HG02885 (cell line): Measurements from ENCODE around the gene PRDM7.
"Not testable (repeated sequence)": the region's sequence is repeated elsewhere in the genome, so short reads cannot be mapped to it uniquely, and the experiment has no call there.

Experiments used
- ATAC-seq: cut with Tn5 transposase; IDR thresholded peaks from one replicate; pipeline ENCODE4 v1.9.1; 2021; ENCODE audit warnings: mild to moderate bottlenecking; ENCODE audit not compliant: unreplicated experiment, poor library complexity

Gene PRDM7

DNA sequence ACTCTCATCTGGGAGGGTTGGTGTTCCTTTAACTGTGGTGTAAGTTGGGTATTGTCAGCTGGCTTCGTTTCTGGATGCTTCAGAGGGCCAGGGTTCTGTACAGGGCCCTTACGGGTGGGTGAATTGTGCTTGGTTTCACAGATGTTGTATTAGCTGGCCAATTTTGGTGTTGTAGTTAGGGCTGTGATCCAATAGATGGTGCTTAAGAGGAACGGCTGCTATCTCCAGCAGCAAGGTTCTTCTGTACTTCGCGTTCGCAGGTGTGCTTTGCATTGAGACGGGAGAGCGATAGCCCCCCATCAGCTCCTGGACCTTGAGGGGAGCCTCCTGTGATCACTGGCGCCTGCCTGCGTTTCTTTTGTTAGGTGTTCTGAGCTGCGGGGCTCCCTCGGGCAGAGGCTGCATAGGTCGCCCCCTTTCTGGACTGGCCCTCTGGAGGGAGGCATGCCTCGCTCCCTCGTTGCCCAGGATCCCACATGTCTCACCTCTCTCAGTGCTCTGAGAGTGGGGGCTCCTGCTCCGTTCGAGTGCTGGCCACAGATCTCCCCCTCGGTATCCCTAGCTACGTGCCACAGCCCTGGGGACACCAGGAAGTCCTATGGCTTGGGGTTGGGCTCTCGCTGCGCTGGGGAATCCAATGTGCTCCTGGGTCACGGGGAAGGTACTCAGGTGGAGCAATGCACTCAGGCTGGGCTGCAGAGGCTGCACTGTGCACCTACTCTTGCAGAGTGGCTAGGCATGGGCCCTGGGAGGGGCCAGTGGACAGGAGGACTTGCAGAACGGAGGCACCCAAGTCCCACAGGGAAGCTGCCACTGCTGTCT lies 837 bp upstream of the PRDM7 start:
- peak; percentile 29 for ATAC-seq

DNA sequence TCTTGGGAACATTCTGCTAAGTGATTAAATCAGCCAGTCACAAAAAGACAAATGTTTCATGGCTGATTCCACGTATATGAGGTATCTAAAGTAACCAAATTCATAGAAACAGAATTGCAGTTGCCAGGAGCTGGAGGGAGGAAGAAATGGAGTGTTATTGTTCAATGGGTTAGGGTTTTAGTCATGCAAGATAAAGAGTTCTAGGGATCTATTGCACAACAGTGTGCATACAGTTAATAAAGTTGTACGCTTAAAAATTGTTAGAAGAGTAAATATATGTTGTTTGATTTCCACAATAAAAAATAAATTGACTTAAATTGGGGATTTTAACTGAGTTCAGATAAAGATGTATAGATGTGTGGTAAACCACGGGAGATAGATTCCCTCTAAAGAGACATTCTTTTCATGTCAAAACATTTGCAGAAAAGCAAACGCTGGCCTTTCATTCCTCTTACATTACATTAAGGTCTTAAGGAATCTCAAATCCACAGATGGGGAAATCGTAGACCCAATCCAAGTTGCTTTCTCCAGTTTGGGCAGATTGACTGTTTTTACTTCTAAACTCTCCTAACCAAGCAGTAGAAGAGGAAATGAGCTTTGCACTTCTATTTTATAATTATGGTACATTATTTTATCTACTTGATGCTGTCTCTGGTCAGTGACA lies 4.6 kb downstream of the PRDM7 start:
- no peak for ATAC-seq

- no peak for ATAC-seq
Observed at GRCh38 chr16:90070440-90070839, 6.7 kb downstream of the PRDM7 start.

DNA sequence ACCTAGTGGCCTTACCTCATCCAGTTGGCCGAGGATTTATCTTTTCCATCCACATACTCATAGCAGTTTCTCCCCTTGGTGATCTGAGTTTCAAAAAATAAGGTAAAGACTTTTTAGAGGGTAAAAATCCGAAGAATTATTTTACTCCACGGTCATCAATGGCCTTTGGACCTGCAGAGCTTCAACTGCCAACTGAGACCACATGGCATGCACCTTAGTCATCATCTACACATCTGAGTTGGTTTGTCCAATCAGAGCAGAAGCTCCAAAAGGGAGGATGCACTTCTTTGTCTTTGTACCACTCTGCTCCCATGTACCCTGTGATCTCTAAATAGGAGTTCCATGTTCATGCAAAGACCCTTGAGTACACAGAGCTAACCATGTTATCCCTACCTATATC lies 15.7 kb downstream of the PRDM7 start:
- ATAC-seq = no peak

DNA sequence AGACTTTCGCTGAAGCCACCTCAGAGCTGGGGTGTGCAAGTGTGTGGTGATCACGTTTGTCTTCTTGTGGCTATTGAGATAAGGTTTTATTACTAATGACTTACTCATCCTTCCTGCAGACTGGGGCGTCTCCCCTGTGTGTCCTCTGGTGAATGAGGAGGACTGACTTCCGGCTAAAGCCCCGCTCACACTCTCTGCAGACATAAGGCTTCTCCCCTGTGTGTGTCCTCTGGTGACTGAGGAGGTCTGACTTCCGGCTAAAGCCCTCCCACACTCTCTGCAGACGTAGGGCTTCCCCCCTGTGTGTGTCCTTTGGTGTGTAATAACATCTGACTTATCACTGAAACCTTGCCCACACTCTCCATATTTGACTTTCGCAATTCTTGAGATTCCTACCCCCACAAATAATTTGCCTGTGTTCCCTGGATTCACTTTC lies 19.4 kb downstream of the PRDM7 start:
- ATAC-seq = no peak

DNA sequence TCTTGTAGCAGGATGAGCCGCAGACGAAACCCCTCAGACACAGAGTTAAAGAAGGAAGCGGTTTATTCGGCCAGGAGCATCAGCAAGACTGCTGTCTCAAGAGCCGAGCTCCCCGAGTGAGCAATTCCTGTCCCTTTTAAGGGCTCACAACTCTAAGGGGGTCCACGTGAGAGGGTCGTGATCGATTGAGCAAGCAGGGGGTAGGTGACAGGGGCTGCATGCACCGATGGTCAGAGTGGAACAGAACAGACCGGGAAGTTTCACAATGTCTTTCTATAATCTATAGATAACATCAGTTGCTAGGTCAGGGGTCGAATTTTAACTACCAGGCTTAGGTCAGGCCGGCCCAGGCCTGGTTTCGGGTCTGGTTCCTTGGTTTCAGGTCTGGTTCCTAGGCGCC lies 20.6 kb downstream of the PRDM7 start:
- not testable (repeated sequence) for ATAC-seq

GRCh38 chr16:90055371-90055770 lies 21.8 kb downstream of the PRDM7 start:
- ATAC-seq = no peak

DNA sequence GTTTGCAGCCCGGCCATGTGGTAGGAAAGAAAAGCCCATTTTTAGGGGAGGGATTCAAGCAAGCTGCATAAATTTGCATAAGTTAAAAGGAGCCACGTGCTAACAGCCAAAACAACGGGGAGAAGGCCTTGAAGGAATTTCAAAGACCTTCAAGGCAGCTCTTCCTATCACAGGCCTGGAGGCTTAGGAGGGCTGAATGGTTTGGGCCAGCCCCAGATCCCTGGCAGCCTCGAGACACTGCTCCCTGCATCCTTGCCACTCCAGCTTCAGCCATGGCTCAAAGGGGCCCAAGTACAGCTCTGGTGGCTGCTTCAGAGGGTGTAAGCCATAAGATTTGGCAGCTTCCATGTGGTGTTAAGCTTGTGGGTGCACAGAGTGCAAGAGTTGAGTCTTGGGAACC lies 22.6 kb downstream of the PRDM7 start:
- ATAC-seq = no peak

DNA sequence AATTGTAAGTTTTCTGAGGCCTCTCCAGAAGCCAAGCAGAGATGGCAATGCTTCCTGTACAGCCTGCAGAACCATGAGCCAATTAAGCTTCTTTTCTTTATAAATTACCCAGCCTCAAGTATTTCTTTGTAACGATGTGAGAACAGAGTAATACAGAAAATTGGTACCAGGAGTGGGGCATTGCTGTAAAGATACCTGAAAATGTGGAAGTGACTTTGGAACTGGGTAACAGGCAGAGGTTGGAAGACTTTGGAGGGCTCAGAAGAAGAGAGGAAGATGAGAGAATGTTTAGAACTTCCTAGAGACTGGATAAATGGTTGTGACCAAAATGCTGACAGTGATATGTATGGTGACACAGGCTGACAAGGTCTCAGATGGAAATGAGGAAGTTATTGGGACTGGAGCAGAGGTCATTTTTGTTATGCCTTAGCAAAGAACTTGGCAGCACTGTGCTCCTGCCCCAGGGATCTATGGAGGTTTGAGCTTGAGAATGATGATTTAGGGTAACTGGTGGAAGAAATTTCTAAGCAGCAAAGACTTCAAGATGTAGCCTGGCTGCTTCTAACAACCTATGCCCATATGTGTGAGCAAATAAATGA lies 23.1 kb downstream of the PRDM7 start:
- no peak for ATAC-seq

- no peak for ATAC-seq
Observed at GRCh38 chr16:90050969-90051368, 26.2 kb downstream of the PRDM7 start.

DNA sequence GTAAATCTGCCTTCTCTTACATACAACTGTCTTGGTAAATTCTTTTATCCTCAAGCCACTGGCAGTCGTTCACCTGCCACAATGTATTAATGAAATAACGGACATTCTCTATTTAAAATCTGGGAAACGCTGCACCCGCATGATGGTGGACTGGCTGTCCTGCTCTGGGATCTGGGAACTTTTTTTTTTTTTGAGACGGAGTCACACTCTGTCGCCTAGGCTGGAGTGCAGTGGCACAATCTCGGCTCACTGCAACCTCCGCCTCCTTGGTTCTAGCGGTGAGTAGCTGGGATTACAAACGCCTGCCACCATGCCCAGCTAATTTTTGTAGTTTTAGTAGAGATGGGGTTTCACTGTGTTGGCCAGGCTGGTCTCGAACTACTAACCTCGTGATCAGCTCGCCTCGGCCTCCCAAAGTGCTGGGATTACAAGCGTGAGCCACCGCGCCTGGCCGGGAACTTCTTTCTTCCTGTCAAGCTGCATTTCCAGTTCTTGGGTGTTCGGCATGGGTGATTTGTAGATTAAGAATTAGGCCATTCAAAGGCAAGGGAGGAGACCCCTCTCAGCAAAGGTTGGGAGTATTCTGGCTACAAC lies 28.3 kb downstream of the PRDM7 start:
- no peak for ATAC-seq

- ATAC-seq = no peak
Observed at GRCh38 chr16:90048347-90048722, 28.8 kb downstream of the PRDM7 start.

GRCh38 chr16:90047714-90048346 lies 29.3 kb downstream of the PRDM7 start:
- no peak for ATAC-seq

- ATAC-seq = no peak
Observed at GRCh38 chr16:90046971-90047713, 30.0 kb downstream of the PRDM7 start.

- ATAC-seq = no peak
Observed at GRCh38 chr16:90046122-90046970, 30.8 kb downstream of the PRDM7 start.

GRCh38 chr16:90044111-90044551 lies 33.0 kb downstream of the PRDM7 start:
- ATAC-seq = no peak

DNA sequence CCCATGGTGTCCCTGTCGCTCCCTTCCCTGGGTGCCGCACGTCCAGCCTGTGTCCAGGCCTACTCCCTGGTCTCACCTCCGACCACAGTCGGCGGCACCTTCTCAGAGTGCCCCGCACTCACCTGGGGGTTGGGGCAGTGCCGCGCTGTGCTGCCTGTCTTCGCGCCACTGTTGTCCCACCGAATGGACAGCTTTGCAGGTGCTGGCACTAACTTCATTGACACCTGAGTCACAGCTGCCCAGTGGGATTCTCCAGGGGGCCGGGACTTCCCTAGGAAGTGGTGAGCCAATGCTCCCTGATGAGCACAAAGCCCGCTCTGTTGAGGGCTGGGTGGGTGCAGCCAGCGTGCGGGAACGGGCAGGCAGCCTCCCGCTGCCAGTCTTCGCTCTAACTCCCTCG lies 33.6 kb downstream of the PRDM7 start:
- ATAC-seq = no peak

GRCh38 chr16:90042946-90043514 lies 34.1 kb downstream of the PRDM7 start:
- ATAC-seq = no peak
